Psoas muscle (tissue), 8 donors: ENCODE results near the gene IL17C. TPM values are rescaled to one million over a fixed set of nuclear protein-coding genes. Genes with fewer than 3 reads are reported as not detected.

Source experiments
- ATAC-seq, 4 donors: fragments of 200-7000 bp; cut with Tn5 transposase; one replicate each; pipeline ENCODE4 v1.9.1; 2020; ENCODE audit warnings: moderate library complexity in 3 of 4, mild to moderate bottlenecking in 2 of 4
- DNase-seq, 2 donors: peaks; one replicate each; pipeline ENCODE4 v3.0.0-alpha.2; 2020
- H3K27ac ChIP-seq: fragments of 200-600 bp; one replicate; pipeline ENCODE4 v1.8.0; 2022
- H3K27me3 ChIP-seq, 3 donors: fragments of 200-600 bp in 1 of 3; one replicate each; pipeline versions ENCODE4 v1.6.1 to v1.8.0; 2013 to 2022; ENCODE audit warnings: low read length in 2 of 3, mild to moderate bottlenecking in 2 of 3, moderate library complexity in 1 of 3; ENCODE audit not compliant: insufficient read depth in 3 of 3
- H3K36me3 ChIP-seq, 2 donors: fragments of 200-600 bp in 1 of 2; one replicate each; pipeline versions ENCODE4 v1.6.1 to v1.8.0; 2013 to 2022; ENCODE audit warnings: low read depth in 1 of 2, mild to moderate bottlenecking in 1 of 2, moderate library complexity in 1 of 2; ENCODE audit not compliant: insufficient read depth in 1 of 2
- H3K4me1 ChIP-seq: fragments of 200-600 bp; one replicate; pipeline ENCODE4 v1.8.0; 2022
- H3K4me3 ChIP-seq: fragments of 200-600 bp; one replicate; pipeline ENCODE4 v1.8.0; 2022; ENCODE audit warnings: mild to moderate bottlenecking
- H3K9me3 ChIP-seq: fragments of 200-600 bp; one replicate; pipeline ENCODE4 v1.8.0; 2022
- WGBS, 3 donors: extraction: QIAGEN DNeasy Blood & Tissue Kit; methylation state at CpG; one replicate each; pipeline versions ENCODE4 v1.1.6 to v1.1.7; 2013; 5-methylcytosine and 5-hydroxymethylcytosine counted together
- intact Hi-C, 2 donors: fragments of 100-400 bp; cut with DNase I; formaldehyde crosslinking; loops; one replicate each; pipeline versions ENCODE4 v1.11.0 to v1.14.2; 2022
- polyA plus RNA-seq, 3 donors: library from polyadenylated mRNA; stranded (reverse); fragments of 200-250 nt; gene quantifications; one replicate each; pipeline ENCODE4 v1.2.3, GENCODE V29; 2013
- total RNA-seq, 4 donors: library from RNA; stranded (reverse); fragmentation: NEBNext Ultra II Directional in 2 of 4; extraction: Animal tissue kit (Norgen Biotek cat#: 25700) in 2 of 4; gene quantifications; one replicate each; pipeline versions ENCODE4 v1.2.1 to v1.2.4, GENCODE V29; 2021 to 2023
- TF ChIP-seq, protein P1 (sequence below): fragments of 200-600 bp; IDR thresholded peaks from one replicate; pipeline ENCODE4 v1.8.0; 2022; ENCODE audit warnings: antibody characterized with exemption
- donor health status: healthy with polysubstance abuse.
- donor health status: DM: no; HTN: no; CAD: no; lungs with moderate emphysema.
- donor health status: Bipolar disorder and iron deficiency.
- donor health status: healthy.
- donor health status: DM: yes; HTN: yes; CAD: no.
- donor health status: DM: no; HTN: no; CAD: no.
- donor health status: DM: no; HTN: no; CAD: no.
- donor health status: DM: yes; HTN: yes; CAD: no.

The IL17C gene
- total and polyA plus RNA-seq, 7 donors, result not detected

DNA sequence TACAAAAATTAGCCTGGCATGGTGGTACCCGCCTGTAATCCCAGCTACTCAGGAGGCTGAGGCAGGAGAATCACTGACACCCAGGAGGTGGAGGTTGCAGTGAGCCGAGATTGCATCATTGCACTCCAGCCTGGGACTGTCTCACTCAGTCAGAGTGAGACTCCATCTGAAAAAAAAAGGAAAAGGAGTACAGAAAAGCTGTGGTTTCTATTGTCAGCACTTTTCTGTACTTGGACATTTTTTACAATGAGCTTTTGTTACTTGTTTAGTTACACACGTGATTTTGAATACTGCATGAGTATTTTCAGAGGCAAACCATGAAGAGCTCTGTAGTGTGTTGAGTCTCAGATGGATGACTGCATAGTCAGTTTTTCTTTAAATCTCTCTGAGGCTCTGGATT is 41.9 kb upstream of the IL17C start:
- 71 to 75% (median 74%) methylated on average over 3 of the region's 3 CpGs for WGBS, 3 donors
- ATAC-seq, result no peak
- Histone ChIP-seq H3K27ac (no peak overlapping the region), H3K4me1 (no peaks in the 10 kb centered on the region), H3K36me3 (peaks cover 7 to 42% of the 10 kb centered on the region in 2 donors), H3K4me3 (no peak overlapping the region), H3K27me3 (no peaks in the 10 kb centered on the region), H3K9me3 (no peaks in the 10 kb centered on the region)
- TF ChIP-seq, protein P1, sequence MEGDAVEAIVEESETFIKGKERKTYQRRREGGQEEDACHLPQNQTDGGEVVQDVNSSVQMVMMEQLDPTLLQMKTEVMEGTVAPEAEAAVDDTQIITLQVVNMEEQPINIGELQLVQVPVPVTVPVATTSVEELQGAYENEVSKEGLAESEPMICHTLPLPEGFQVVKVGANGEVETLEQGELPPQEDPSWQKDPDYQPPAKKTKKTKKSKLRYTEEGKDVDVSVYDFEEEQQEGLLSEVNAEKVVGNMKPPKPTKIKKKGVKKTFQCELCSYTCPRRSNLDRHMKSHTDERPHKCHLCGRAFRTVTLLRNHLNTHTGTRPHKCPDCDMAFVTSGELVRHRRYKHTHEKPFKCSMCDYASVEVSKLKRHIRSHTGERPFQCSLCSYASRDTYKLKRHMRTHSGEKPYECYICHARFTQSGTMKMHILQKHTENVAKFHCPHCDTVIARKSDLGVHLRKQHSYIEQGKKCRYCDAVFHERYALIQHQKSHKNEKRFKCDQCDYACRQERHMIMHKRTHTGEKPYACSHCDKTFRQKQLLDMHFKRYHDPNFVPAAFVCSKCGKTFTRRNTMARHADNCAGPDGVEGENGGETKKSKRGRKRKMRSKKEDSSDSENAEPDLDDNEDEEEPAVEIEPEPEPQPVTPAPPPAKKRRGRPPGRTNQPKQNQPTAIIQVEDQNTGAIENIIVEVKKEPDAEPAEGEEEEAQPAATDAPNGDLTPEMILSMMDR, result no peak
- intact Hi-C loops, result no loop called here
- peak in 1 of 2 donors; percentile 6 for DNase-seq

DNA sequence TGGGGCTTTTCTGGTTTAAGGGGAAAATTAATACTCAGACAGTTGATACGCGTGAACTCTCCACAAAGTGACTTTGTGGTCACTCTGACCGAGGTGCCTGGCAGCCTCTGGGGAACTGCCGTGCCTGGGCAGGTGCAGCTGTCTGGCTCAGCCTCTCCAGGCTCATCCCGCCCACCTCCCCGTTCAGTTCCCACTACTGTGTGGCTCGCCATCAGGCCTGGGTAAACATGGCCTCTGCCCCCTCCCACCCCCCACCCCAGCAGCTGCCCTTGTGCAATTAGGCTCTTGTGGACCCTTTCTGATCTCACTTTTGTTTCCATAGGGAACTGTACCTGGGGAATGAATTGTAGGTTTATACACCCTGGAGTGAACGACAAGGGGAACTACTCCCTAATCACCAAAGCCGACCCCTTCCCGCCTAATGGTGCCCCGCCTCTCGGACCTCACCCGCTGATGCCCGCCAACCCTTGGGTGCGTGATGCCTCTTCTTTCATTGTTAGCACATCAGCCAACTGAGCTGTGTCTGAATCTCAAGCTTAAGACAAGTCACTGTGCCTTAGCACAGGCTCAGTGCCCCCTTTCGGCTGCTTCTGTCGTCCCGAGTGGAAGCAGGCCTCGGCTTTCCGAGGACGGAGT is 40.4 kb upstream of the IL17C start:
- H3K4me1 ChIP-seq, result no peaks in the 10 kb centered on the region
- intact Hi-C loops, result no loop called here
- 77 to 80% (median 78%) methylated on average over 21 of the region's 21 CpGs for WGBS, 3 donors
- peak in 1 of 4 donors; percentile 51 for ATAC-seq
- no peak overlapping the region for H3K4me3 ChIP-seq
- DNase-seq, result no peak
- H3K36me3 ChIP-seq, result peaks cover 6 to 51% of the 10 kb centered on the region in 2 donors
- TF ChIP-seq, protein P1, result no peak
- H3K27ac ChIP-seq, result no peak overlapping the region
- no peaks in the 10 kb centered on the region for H3K9me3 ChIP-seq
- H3K27me3 ChIP-seq, result no peaks in the 10 kb centered on the region

DNA sequence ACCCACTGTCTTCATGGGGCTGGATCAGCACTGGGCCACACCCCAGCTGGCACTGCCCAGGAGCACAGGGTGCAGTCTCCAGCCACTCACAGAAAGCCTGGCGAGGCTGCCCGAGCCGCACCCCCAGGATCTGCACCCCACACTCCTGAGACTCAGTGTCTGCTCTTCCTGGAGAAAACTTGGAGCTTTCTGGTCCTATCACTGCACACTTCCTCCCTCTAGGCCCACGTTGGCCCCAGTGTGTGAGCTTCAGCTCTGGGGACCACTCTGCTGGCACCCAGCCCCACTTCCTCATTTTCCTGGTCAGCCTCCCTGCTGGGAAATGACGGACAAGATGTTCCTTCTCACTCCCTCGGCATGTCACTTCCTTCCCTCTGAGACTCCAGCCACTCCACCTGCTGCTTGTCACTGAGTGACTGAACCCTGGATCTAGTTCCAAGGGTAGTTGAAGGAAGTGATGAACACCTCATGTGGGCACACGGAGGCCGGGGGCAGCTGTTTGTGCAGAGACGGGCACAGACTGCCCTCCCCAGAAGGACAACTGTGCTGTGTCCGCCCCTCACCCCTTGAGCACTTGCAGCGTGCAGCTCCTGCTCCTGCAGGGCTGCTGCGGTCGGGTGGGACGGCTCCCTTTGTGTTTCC is 39.2 kb upstream of the IL17C start:
- 60 to 65% (median 65%) methylated on average over 14 of the region's 14 CpGs for WGBS, 3 donors
- Histone ChIP-seq H3K4me1 (no peaks in the 10 kb centered on the region), H3K36me3 (peaks cover 6 to 49% of the 10 kb centered on the region in 2 donors), H3K4me3 (no peak overlapping the region), H3K9me3 (no peaks in the 10 kb centered on the region), H3K27me3 (no peaks in the 10 kb centered on the region), H3K27ac (peak overlapping the region; percentile 38)
- TF ChIP-seq, protein P1, result no peak
- intact Hi-C loops, result no loop called here
- DNase-seq, result peak; percentile 79 to 87
- peak; percentile 23 to 71 (median 64) for ATAC-seq

DNA sequence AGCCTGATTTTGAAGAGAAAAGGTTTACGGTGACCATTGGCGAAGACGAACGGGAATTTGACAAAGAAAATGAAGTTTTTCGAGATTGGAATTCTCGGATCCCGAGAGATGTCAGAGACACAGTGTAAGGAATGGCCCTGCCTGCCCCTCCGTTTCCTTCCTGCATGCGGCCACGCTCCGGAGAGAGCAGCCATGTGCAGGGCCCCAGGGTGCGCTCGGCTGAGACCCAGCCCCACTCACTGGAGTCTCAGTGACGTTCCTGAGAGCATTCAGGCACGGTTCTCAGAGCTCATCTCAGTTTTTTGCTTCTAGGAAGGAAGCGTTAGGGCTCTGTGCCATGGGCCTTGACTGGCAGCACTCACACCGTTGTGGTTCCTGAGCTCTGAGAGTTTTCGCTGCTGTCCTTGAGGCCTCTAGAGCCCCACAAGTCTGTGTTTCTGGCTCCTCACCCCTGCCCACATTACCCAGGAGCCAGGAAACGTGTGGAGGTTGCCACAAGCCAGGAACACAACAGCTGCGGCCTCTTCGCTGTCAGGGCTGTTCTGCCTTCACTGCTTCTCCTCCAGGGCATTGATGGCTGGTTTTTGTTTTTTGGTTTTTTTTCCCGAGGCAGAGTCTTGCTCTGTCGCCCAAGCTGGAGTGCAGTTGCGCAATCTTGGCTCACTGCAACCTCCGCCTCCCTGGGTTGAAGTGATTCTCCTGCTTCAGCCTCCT is 38.4 kb upstream of the IL17C start:
- ATAC-seq (no peak), DNase-seq (no peak)
- Histone ChIP-seq H3K27ac (peak overlapping the region; percentile 11), H3K9me3 (no peaks in the 10 kb centered on the region), H3K36me3 (peaks cover 6 to 55% of the 10 kb centered on the region in 2 donors), H3K27me3 (no peaks in the 10 kb centered on the region), H3K4me3 (no peak overlapping the region), H3K4me1 (no peaks in the 10 kb centered on the region)
- intact Hi-C loops, result no loop called here
- WGBS, 3 donors, result 71 to 76% (median 71%) methylated on average over 25 of the region's 25 CpGs
- TF ChIP-seq, protein P1, result no peak
